AG10803 (cell line): Measurements from ENCODE around the gene TCEA2.

Source experiments
- DNase-seq: peaks from one replicate; pipeline ENCODE4 v3.0.0; 2010; ENCODE audit warnings: low read depth
- H3K4me3 ChIP-seq: 2 replicates; pipeline ENCODE4 v1.5.1; 2011; ENCODE audit warnings: mild to moderate bottlenecking, low read length, control low read depth
- CTCF ChIP-seq: conservative IDR thresholded peaks from 2 replicates; pipeline ENCODE4 v1.5.1; 2011; ENCODE audit warnings: mild to moderate bottlenecking, low read length, control low read depth, inconsistent platforms

The TCEA2 gene

GRCh38 chr20:64102647-64103354 lies 39.8 kb downstream of the TCEA2 start:
- DNase-seq: no peak
- no peak overlapping the region for H3K4me3 ChIP-seq
- TF ChIP-seq CTCF: no peak

- no peak for TF ChIP-seq CTCF
- DNase-seq: no peak
- H3K4me3 ChIP-seq: no peak overlapping the region
Measured at GRCh38 chr20:64103871-64104666, 41.1 kb downstream of the TCEA2 start.

- no peak for DNase-seq
- no peak for TF ChIP-seq CTCF
- no peak overlapping the region for H3K4me3 ChIP-seq
Measured at GRCh38 chr20:64104667-64105451, 41.9 kb downstream of the TCEA2 start.

- DNase-seq: no peak
- no peak for TF ChIP-seq CTCF
- H3K4me3 ChIP-seq: no peak overlapping the region
Measured at GRCh38 chr20:64105846-64106434, 42.9 kb downstream of the TCEA2 start.

GRCh38 chr20:64106435-64106961 lies 43.5 kb downstream of the TCEA2 start:
- no peak for DNase-seq
- no peak for TF ChIP-seq CTCF
- H3K4me3 ChIP-seq: no peak overlapping the region

- DNase-seq: no peak
- no peak within 1 kb of the TSS for H3K4me3 ChIP-seq
- no peak for TF ChIP-seq CTCF
Measured at GRCh38 chr20:64106981-64107735, 44.2 kb downstream of the TCEA2 start, which contains the start of gene NPBWR2. Gene NPBWR2 (minus strand): TSS chr20:64107565. CDS start chr20:64106831, 734 bp downstream.
